Measurements from ENCODE around the gene SPATA2L.
"Not testable (repeated sequence)": the region's sequence is repeated elsewhere in the genome, so short reads cannot be mapped to it uniquely, and the experiment has no call there.

The SPATA2L gene

GRCh38 chr16:89706518-89707260 is 5.2 kb upstream of the SPATA2L start:
- DNase-seq = no peak

DNA sequence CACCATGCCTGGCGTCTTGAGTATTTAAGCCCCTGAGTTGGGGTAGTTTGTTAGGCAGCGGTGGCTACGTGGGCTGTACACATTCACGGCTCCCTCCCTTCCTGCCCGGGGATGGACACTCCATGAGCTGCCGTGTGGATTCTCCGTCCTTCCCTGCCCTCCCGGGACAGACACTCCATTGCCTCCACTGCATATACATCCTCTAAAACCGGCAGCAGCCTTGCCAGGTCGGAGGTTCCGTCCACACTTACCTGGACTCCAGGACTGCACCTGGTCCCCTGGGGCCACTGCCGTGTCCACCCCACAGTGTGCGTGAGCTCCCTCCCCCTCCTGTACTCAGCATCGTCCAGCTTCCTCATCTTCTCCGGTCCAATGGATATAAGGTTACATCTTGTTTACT is 3.5 kb upstream of the SPATA2L start:
- no peak for DNase-seq

- DNase-seq = no peak
These were observed 2.8 kb upstream of the SPATA2L start for GRCh38 chr16:89704281-89704680.

GRCh38 chr16:89700649-89701424 is 668 bp downstream of the SPATA2L start:
- DNase-seq = peak; percentile 79

DNA sequence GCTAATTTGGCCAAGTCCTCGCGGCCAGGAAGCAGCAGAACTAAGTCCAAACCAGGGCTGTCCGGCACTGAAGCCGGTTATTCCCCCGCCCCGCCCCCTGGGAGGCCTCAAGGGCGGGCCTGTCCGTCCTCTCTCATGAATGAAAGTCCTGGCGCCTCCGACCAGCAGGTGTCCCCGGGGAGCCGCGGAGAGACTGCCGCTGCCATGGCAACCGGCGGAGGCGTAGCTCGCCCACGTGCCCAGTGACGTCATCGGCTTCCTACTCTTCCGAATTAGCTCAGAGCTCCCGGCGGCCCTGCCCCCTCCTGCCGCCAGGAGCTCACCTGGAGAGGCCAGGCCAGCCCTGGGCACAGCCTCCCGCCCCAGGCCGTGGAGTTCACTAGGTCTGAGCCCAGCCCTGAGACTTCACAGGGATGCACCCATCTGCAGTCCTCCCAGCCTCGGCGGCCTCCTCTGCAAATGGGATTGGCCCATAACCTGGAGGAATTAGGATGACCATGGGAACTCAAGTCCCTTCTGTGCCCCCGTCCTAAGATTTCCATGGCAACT is 1.3 kb downstream of the SPATA2L start:
- peak; percentile 99 for DNase-seq

- not testable (repeated sequence) for DNase-seq
These were observed 1.8 kb downstream of the SPATA2L start for GRCh38 chr16:89699629-89700099.

DNA sequence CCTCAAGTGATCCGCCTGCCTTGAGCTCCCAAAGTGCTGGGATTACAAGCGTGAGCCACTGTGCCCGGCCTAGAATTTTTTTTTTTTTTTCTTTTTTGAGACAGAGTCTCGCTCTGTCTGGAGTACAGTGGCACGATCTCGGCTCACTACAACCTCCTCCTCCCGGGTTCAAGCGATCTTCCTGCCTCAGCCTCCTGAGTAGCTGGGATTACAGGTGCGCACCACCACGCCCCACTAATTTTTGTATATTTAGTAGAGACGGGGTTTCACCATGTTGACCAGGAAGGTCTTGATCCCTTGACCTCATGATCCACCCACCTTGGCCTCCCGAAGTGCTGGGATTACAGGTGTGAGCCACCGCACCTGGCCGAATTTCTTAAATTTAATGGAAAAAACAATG is 2.8 kb downstream of the SPATA2L start:
- DNase-seq = not testable (repeated sequence)

GRCh38 chr16:89697616-89698331 is 3.7 kb downstream of the SPATA2L start:
- no peak for DNase-seq

DNA sequence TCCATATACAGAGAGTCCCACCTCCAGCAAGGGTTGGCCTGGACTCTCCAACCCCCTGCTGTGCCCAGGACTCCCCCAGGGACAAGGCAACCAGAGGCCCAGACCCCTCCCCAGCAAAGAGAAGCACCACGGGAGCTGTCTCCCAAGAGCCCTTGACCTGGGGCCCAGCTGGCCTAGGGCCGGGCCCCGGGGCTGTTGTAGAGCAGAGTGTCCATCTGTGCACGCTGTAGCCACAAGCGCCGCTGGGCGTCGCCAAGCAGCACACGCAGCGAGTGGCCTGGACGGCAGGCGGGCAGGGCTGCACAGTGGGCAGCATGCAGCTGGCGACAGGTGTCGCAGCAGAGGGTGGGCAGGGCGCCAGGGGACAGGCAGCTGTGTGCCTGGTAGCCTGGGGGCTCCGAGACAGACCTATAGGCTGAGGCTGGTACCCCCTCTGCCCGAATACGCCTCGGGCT is 4.3 kb downstream of the SPATA2L start:
- no peak for DNase-seq

DNA sequence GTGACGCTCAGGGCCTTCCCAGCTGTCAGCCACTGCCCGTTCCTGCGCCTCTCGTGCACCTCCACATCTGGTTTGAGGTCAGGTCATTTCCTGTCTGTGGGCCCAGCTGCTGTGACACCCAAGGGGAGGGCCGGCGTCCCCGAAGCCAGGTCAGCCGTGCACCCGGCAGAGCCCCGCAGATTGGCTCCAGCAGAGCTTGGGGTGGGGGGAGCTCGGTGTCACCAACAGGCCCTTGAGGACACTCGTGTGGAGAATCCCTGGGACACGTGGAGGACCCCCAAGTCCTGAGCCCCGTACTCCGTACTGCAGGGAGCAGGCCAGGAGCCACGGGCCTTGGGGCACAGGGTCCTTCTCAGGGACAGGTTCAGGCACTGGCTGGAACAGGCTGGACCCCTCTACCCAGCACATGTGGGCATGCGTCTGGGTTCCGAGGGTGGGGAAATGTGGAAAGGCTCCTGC is 4.8 kb downstream of the SPATA2L start:
- DNase-seq = peak; percentile 61

GRCh38 chr16:89695875-89696669 is 5.4 kb downstream of the SPATA2L start:
- no peak for DNase-seq

DNA sequence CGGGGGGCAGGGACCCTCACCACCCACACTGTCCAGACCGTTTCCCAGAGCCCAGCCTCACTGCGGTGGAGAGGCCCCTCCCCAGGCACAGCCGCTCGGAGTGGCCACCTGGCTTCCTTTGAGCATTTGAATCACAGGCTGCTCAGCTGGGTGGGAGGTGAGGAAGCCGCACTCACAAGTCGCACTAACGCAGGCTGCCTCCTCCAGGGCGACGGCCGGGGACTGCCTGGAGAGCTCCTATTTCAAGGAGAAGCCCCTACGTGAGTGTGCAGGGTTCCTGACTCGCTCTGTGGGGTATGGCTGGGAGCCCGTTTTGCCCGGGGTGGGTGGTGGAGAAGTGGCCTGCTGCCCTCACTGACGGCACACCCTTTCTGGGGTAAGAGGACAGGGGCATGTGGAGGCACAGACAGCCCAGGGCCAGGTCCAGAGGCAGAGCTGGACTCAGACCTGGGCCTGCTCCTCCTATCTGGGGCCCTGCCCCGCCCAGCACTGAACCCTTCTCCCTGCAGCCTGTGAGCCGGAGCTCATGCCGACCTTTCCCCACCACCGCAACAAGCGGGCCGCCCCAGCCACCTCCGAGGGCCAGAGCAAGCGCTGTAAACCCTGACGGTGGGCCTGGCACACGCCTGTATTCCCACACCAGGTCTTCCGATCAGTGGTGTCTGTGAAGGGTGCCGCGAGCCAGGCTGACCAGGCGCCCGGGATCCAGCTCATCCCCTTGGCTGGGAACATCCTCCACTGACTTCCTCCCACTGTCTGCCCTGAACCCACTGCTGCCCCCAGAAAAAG is 6.2 kb downstream of the SPATA2L start:
- no peak for DNase-seq

GRCh38 chr16:89694784-89695085 is 6.8 kb downstream of the SPATA2L start:
- not testable (repeated sequence) for DNase-seq

DNA sequence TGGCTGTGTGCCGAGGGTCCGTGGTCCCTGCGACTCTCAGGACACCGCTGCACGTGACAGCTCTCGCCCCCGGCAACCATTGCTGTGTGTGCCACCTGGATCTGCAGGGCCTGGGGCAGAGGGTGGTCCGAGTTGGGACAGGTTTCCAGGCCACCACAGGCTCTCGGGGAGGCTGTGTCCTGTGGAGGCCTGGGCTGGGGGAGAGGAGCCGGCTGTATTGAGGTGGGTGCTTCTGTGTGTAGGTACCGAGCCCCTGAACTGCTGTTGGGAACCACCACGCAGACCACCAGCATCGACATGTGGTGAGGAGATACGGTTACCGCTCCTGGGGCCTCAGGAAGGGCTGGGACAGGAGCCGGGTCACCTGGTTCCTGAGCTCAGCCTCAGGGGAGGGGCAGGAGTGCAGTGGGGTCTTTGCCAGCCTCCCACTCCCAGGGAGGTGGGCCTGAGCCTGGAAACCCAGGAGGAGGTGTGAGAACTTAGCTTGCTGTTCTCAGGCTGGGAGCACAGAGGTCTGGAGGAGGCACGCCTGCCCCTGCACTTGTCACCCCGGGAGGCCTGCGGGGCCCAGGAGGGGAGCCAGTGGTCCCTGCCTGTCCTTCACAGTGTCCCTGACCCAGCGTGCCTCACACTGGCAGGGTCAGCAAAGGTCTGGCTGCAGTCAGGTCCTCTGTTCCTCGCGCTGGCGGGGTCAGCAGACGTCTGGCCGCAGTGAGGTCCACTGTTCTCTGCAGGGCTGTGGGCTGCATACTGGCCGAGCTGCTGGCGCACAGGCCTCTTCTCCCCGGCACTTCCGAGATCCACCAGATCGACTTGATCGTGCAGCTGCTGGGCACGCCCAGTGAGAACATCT is 7.3 kb downstream of the SPATA2L start:
- DNase-seq = no peak

- DNase-seq = no peak
These were observed 8.2 kb downstream of the SPATA2L start for GRCh38 chr16:89693289-89693731.

GRCh38 chr16:89691986-89692569 is 9.4 kb downstream of the SPATA2L start:
- DNase-seq = no peak

GRCh38 chr16:89691231-89691985 is 10.1 kb downstream of the SPATA2L start:
- DNase-seq = no peak

- no peak for DNase-seq
These were observed 11.1 kb downstream of the SPATA2L start for GRCh38 chr16:89690392-89690901.

DNA sequence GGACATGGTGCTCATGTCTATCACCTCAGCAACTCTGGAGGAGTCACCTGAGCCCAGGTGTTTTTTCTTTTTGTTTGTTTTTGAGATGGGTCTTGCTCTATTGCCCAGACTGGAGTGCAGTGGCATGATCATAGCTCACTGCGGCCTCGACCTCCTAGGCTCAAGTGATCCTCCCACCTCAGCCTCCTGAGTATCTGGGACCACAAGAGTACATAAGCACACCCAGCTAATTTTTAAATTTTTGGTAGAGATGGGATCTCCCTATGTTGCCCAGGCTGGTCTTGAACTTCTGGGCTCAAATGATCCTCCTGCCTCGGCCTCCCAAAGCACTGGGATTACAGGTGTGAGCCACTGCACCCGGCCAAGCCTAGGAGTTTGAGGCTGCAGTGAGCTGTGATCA is 11.9 kb downstream of the SPATA2L start:
- DNase-seq = not testable (repeated sequence)
